GM19099 (cell line): ENCODE data around the gene SP8.

ENCODE experiments used
- POLR2A ChIP-seq: IDR thresholded peaks from 3 replicates; pipeline ENCODE4 v1.6.1; 2011; ENCODE audit warnings: low read depth; ENCODE audit not compliant: insufficient read length; ENCODE audit errors: extremely low read depth

Gene SP8

DNA sequence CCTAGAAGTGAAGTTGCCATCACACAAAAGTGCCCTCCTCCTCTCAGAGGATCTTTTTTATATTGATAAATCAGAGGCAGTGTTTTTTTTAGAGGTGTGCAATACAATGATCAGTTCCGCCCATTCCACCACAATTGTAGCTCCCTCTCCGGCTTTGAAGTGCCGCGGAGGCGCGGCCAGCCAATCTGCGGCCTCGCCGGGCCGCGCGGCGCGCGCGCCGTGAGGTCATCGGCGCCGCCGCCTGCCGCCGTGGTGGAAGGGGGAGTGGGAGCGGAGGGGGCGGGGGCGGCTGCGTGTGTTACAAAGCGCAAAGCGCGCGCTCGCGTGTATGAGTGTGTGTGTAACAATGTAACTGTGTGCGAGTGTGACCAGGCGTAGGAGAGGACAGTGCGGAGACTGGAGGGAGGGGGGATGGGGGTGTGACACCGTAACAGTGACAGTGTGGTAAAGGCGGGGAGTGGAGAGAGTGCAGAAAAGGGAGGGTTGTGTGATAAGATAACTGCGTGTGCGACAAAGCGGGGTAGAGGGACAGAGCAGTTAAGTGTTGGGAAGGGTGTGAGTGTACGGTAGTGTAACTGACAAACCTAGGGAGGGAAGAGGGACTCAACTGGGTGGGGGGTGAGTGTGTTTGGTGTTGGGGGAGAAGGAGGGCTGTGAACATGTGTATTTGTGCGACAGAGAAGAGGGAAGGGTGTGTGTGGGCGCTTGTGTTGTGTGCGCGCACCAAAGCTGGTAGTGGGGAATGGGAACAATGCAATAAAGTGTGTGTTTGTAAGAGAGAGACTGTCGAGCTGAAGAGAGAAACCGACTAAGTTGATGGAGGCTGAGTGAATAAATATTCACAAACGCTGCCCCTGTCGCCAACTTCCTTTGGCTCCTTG is at the start of gene SP8:
Gene SP8, minus strand, starts transcription at position 108 of the 881 bp plus-strand sequence. Its CDS starts 88 bp downstream, at position 20.
- TF ChIP-seq POLR2A: no peak

DNA sequence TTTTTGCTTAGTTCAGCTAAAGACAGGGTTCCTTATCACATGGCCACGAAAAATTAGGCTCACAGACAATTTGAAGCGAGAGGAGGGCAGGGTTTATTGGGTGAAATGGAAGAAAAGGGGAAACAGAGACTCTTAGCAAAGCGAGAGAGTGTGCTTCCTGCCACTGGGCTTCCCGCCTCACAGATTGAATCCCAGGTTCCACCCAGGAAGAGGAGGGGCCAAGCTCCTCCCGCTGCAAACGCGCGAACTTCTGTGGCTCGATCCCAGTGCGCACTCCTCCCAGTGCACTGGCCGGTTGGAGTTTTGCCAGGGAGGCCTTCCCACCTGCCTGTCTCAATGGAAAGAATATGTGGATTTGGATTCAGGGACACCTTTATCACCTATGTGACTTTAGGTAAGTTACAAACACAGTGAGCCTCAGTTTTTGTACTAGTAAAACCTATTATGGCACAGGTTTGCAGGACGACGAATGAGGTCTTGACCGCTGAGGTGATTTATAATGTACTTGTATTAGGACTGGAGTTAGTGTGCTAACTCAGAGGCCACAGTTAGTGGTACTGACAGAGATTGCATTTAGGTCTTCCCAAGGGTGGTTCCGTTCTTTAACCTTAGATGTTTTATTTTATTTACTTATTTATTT is 48.5 kb upstream of the SP8 start:
- TF ChIP-seq POLR2A: no peak

DNA sequence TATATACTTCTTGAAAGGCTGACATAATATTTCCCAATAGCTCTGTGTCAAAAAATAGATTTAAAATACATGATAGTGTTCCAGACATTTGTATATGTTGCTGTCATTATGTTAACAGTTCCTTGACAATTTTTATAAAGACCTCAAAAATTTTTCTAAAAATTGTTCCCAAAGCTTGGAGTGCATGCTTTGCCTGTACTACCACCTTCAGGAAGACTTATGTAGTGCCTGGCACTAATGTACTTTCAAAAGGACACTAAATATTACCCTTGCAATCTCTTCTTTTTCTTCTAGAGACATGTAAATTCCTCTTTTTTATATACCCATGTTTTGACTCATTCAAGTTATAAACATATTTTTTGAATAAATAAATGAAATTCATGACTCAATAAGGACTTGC is 48.0 kb upstream of the SP8 start:
- TF ChIP-seq POLR2A: no peak

DNA sequence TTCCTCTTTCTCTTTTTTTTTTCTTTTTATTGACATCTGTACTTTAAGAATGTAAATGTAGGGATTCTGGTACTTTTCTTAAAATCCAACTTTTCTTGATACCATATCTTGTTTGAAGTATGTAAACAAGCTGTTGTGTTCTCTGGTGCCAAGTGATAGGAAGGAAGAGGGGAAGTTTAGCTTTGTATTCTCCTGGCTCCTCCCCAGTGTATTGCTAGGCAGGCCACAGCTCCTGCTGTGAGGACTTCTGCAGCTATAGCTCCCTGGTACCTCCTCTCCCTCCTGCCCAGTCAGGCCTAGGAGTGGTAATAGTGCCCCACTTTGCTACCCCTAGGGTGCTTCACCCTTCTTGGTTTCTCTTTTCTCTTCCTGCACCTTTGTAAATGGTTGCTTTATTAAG is 45.3 kb upstream of the SP8 start:
- no peak for TF ChIP-seq POLR2A

DNA sequence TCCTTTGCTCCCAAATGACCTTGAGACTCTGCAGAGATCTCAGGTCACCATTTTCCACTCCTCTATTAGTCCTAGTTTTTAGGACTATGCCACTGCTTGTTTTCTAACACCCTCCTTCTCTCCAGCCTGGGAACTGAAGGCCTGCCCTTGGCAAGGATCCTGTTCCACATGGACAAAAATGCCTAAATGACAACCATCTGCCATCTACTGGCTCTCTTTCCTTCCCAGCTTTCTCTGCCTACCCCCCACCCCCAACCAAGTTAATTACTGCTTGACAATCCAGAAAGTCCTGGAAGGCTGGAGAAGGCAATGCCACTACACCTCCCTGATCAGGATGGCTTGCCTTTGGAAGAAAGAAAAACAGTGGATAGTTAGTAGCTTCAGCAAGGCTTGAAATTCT is 44.8 kb upstream of the SP8 start:
- TF ChIP-seq POLR2A: no peak

DNA sequence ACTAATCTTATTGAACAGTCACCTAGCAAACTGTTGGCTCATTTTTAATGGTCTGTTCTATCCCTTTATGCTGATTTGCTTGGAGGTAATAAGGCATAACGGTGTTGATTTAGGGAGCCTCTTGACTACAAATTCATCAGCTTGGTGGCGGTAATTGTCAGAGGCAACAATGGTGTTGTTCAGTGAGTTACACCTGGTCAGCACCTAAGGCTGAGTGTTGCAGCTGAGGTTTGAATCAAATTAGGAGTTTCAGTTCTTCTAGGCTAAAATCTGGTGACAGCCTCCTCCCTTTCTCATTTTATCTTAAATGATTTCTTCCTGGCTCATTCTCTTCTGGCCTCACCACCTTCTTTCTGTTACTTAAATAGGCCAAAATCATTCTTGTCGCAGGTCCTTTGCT is 42.3 kb upstream of the SP8 start:
- TF ChIP-seq POLR2A: no peak

DNA sequence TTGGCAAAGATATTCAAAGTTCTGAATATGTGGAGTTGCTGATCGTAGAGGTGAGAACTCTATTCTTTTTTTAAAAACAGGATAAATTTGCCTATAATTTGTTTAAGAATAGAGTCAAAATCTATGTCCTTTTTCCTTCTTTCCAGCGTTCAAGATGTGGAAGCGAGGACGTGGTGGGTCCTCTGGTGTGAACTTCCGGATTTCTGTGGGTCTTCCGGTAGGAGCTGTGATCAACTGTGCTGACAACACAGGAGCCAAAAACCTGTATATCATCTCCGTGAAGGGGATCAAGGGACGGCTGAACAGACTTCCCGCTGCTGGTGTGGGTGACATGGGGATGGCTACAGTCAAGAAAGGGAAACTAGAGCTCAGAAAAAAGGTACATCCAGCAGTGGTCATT is 40.5 kb upstream of the SP8 start:
- TF ChIP-seq POLR2A: no peak

DNA sequence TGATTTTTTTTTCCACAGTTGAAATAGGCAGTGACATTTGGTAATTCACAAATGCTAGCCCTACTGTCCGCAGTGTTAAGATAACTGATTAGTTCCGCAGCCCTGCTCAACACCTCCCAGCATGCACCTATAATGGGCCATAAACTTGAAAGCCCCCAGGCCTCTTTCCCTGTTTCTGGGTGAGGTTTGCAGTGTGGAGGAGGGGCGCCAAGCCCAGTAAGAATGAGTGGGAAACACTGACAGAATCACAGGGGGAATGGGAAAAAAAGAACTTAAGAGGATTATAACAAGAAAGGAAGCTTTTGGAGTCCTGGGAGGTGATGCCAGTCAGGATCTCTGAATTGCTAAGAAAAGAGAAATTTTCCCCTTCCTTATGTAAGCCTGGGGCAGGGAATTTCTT is 39.6 kb upstream of the SP8 start:
- TF ChIP-seq POLR2A: no peak

DNA sequence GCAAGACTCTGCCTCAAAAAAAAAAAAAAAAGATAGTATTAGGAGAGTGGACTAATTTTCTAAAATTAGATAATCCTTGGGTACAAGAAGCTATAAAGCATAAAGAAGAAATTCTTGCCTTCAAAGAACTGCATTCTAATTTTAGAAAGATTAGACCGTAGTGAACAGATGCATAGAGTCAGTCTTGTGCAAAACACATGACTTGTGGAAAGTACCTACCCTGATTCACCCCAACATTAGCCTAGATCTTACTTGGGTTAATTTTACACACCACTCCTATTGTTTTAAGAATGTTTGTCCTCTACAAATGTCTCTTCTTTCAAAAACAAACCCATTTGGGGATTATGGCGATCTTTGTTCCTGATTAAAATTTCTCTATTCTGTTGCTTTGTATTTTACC is 38.9 kb upstream of the SP8 start:
- TF ChIP-seq POLR2A: no peak

DNA sequence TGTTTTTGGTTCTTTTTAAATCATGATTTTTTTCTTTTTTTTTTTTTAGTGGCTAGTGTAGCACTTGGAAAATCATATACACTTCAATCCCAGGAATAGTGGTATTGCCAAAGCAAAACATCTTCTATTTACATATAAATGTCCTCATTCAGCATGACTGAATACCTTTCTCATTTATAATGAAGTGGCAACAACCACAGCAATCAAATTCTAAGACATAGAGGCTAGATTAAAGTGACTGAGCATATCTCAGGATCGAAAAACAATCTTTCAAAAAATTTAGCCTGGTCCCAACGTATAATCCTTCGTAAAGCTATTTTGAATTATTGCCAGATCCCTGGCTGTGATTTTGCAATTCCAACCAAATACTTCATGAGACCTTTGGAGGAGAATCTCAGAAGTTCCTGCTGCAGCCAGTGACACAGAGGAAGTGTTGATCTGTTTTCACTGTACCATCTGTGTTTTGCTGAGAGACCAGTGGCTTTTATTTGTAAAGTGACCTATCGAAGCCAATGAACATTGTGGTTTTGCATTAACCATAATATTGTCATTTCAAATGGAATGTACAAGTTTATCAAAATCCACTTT is 29.8 kb upstream of the SP8 start:
- TF ChIP-seq POLR2A: no peak

DNA sequence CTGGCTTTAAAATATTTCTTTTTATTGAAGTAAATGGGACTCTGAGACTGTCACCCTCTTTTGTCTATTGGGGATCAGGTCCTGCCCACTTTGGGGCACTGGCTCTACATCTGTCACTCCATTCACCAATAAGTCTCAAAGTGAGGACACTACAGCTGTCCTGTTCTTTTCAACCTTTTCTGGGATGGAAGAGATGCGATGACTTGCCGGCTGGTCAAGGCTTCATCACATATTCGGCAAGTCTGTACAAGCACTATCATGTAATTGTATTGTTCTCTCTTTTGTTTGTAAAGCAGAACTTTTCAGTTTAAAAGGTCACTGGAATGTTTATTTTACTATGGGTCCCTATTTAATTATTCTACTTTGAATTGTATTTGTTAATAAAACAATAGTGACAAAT is 17.7 kb upstream of the SP8 start:
- TF ChIP-seq POLR2A: no peak

DNA sequence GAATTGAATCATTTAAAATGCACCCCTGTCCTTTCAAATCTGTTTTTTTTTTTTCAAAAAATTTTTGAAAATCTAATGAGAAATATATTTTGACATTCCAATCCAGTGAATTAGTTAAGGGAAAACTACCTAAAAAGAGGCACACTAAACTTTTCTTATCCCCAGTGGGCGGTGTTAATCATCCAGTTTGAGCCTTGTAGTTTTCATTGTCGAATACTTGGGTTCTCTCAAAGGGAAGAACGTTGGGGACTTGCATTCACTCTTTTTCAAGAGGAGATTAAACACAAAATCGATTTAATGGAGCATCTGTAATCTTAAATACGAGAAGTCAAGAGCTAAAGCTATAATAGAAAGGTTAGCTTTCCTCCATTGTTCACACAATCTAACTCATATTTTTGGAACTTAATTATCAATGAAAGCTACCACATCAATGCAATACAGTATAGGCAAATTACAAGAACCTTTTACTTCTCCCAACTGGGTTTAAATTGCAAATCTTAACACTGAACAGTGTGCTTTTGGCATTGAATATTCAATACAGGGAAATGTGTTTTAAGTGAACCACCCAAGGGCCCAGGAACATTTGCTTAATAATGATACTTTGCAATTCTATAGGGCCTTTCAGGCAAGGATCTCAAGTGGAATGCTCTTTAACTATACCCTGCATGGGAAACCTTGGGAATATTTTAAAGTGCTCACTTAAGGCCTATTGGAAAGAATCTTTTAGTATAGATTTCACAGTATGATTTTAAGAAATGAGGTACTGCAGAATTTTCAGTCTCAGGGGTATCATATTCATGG is 13.1 kb upstream of the SP8 start:
- TF ChIP-seq POLR2A: no peak

DNA sequence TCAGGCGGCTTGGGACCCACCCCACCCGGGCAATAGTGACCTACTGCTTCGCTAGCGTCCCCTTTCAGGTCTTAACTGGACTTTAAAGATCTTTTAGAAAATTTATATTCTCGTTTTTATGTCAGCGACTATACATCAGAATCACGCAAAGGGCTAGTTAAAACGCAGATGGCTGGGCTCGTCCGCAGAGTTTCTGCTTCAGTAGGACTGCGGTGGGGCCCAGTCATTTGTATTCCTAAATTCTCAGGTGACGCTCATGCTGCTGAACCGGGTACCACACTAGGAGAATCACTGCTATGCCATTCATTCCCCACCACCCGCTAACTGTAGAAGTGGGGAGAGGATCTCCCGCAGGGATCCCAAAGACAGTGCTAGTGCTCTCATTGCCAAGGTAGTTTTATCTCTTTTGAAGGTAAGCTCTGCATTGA is 12.0 kb upstream of the SP8 start:
- TF ChIP-seq POLR2A: no peak

DNA sequence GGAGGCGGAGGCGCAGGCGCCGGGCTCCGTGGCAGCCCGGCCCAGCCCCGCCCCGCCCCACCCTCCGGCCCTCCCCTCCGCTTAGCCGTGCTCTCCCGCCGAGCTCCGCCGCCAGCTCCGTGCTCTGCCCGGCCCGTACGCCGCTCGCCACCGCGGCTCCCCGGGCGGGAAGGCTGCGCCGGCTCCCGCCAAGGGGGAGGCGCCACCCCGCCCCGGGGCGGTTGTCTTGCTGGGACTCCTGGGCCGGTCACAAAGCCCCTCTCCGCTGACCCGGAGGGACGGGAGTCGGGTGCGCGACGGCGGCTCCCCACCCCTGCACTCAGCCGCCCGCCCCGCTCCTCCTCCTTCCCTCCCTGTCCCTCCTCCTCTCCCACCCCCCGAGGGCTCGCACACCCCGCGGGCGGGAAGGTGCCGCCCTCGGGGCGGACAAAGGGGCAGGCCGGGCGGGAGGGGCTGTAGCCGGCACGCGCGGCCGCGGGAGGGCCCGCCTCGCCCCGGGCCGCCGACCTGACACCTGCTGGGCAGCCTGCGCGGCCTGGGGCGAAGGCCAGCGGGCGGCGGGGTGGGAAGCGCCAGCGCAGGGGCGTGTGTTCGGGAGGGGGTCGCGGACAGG is 11.5 kb upstream of the SP8 start:
- TF ChIP-seq POLR2A: no peak
